OCI-LY1 (cell line): Measurements from ENCODE around the gene SAFB.

ENCODE experiments used
- H2AFZ ChIP-seq: fragments of 200-600 bp; sonication (generic), shearing (Covaris generic); 2 replicates; pipeline ENCODE4 v1.6.0; 2014; ENCODE audit warnings: antibody characterized with exemption, mild to moderate bottlenecking, low read length
- H3F3A ChIP-seq: fragments of 200-600 bp; sonication (generic), shearing (Covaris generic); 2 replicates; pipeline ENCODE4 v1.6.0; 2014; ENCODE audit warnings: mild to moderate bottlenecking, antibody characterized with exemption, low read length, moderate library complexity; ENCODE audit not compliant: insufficient read depth
- H3K27ac ChIP-seq: fragments of 200-600 bp; sonication (generic); 2 replicates; pipeline ENCODE4 v1.5.1; 2014; ENCODE audit warnings: low read length, mixed run types, mild to moderate bottlenecking, low read depth; ENCODE audit not compliant: poor library complexity, severe bottlenecking
- H3K27me3 ChIP-seq: fragments of 200-600 bp; sonication (generic); 2 replicates; pipeline ENCODE4 v1.6.0; 2014; ENCODE audit warnings: antibody characterized with exemption, mild to moderate bottlenecking, low read length, moderate library complexity; ENCODE audit not compliant: insufficient read depth
- H3K36me3 ChIP-seq: fragments of 200-600 bp; sonication (generic); 2 replicates; pipeline ENCODE4 v1.6.1; 2014; ENCODE audit warnings: mild to moderate bottlenecking, antibody characterized with exemption, low read length, moderate library complexity, mixed read lengths; ENCODE audit not compliant: insufficient read depth
- H3K4me1 ChIP-seq: fragments of 200-600 bp; sonication (generic); 2 replicates; pipeline ENCODE4 v1.5.1; 2014; ENCODE audit warnings: mild to moderate bottlenecking, low read length, moderate library complexity; ENCODE audit not compliant: insufficient read depth, severe bottlenecking
- H3K4me2 ChIP-seq: fragments of 200-600 bp; sonication (generic), shearing (Covaris generic); 2 replicates; pipeline ENCODE4 v1.6.1; 2014; ENCODE audit warnings: low read length
- H3K4me3 ChIP-seq: fragments of 200-600 bp; sonication (generic); 2 replicates; pipeline ENCODE4 v1.5.1; 2014; ENCODE audit warnings: low read length, low read depth, mild to moderate bottlenecking, mixed read lengths; ENCODE audit not compliant: poor library complexity, severe bottlenecking
- H3K79me2 ChIP-seq: fragments of 200-600 bp; shearing (Covaris generic); 2 replicates; pipeline ENCODE4 v1.6.1; 2016; ENCODE audit warnings: mixed run types, low read length, mixed read lengths; ENCODE audit not compliant: insufficient read depth
- H3K9ac ChIP-seq: fragments of 200-600 bp; sonication (generic), shearing (Covaris generic); 2 replicates; pipeline ENCODE4 v1.6.1; 2014; ENCODE audit warnings: mild to moderate bottlenecking, low read length, mixed read lengths
- H3K9me2 ChIP-seq: fragments of 200-600 bp; sonication (generic), shearing (Covaris generic); 2 replicates; pipeline ENCODE4 v1.6.1; 2014; ENCODE audit warnings: low read depth, mild to moderate bottlenecking, low read length, mixed read lengths
- H3K9me3 ChIP-seq: fragments of 200-600 bp; shearing (Covaris generic); 2 replicates; pipeline ENCODE4 v1.6.1; 2014; ENCODE audit warnings: low read length, mixed read lengths
- H4K20me1 ChIP-seq: fragments of 200-600 bp; sonication (generic), shearing (Covaris generic); 2 replicates; pipeline ENCODE4 v1.6.0; 2016; ENCODE audit warnings: mild to moderate bottlenecking, low read length; ENCODE audit not compliant: insufficient read depth
- EZH2 ChIP-seq: fragments of 200-600 bp; sonication (generic), shearing (Covaris generic); IDR thresholded peaks from 2 replicates; pipeline ENCODE4 v1.8.0; 2017; ENCODE audit warnings: borderline replicate concordance, mixed run types, mild to moderate bottlenecking, antibody characterized with exemption, low read length, moderate library complexity, mixed read lengths
- TF ChIP-seq, protein P1 (sequence below): fragments of 200-600 bp; sonication (generic), shearing (Covaris generic); IDR thresholded peaks from 2 replicates; pipeline ENCODE4 v1.5.1; 2017; ENCODE audit warnings: mild to moderate bottlenecking, antibody characterized with exemption, low read length, moderate library complexity, mixed read lengths

SAFB gene

DNA sequence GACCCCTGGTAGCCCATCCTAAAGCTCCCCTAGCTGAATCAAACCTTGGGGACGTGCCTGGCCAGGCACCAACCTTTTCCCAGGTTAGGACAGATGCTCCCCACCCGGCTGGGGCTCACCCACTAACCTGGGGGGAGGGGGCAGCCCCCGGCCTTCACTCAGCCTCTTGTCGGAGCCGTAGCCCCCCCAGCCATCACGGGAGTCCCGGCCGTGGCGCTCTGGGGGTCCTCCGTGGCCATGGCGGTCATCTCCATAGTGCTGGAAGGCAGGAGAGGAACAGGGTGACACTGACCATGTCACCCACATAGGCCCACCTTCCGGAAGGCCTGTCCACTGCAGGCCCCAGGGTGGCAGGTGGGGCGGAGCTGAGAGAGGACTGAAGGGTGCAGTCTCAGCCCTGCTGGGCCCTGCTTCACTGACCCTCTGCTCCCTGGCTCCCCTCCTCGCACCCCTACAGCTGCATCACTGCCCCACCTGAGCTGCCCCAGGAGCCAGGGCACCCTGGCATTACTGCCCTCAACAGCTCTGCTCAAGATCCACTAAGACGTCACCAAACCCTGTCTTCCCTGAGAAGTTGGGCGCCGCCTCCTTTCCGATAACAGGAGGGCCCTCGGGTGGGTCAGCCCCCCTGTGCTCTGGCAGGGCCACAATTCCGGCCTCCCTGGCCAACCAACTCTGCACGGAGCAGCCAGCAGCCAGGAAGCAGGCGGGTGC lies 32.6 kb upstream of the SAFB start:
- no peak for TF ChIP-seq EZH2
- TF ChIP-seq, protein P1, sequence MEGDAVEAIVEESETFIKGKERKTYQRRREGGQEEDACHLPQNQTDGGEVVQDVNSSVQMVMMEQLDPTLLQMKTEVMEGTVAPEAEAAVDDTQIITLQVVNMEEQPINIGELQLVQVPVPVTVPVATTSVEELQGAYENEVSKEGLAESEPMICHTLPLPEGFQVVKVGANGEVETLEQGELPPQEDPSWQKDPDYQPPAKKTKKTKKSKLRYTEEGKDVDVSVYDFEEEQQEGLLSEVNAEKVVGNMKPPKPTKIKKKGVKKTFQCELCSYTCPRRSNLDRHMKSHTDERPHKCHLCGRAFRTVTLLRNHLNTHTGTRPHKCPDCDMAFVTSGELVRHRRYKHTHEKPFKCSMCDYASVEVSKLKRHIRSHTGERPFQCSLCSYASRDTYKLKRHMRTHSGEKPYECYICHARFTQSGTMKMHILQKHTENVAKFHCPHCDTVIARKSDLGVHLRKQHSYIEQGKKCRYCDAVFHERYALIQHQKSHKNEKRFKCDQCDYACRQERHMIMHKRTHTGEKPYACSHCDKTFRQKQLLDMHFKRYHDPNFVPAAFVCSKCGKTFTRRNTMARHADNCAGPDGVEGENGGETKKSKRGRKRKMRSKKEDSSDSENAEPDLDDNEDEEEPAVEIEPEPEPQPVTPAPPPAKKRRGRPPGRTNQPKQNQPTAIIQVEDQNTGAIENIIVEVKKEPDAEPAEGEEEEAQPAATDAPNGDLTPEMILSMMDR = no peak
- no peaks in the 10 kb centered on the region for H3K9me3 ChIP-seq
- no peaks in the 10 kb centered on the region for H4K20me1 ChIP-seq
- no peak overlapping the region for H3K4me3 ChIP-seq
- no peaks in the 10 kb centered on the region for H3K27me3 ChIP-seq
- H3K4me1 ChIP-seq = no peaks in the 10 kb centered on the region
- no peaks in the 10 kb centered on the region for H3K9me2 ChIP-seq
- no peak overlapping the region for H2AFZ ChIP-seq
- H3K4me2 ChIP-seq = no peak overlapping the region
- no peak overlapping the region for H3K9ac ChIP-seq
- H3K27ac ChIP-seq = no peak overlapping the region
- no peaks in the 10 kb centered on the region for H3K79me2 ChIP-seq
- H3K36me3 ChIP-seq = peaks cover 93% of the 10 kb centered on the region
- H3F3A ChIP-seq = no peaks in the 10 kb centered on the region

DNA sequence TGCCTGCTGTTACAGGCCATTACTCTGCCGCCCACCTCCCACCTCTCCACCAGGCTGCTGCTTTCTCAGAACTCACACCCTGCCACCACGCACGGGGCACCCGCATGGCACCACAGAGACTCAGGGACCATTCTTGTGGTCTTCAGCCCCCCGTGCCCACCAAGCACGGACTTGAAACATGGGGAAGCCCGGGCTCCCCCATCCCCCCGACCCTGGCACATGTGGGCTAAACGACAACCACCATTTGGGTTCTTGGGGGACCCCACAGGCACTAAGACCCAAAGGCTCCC lies 32.1 kb upstream of the SAFB start:
- no peak overlapping the region for H2AFZ ChIP-seq
- TF ChIP-seq, protein P1 = no peak
- TF ChIP-seq EZH2 = no peak
- H3K79me2 ChIP-seq = no peaks in the 10 kb centered on the region
- no peak overlapping the region for H3K9ac ChIP-seq
- no peaks in the 10 kb centered on the region for H4K20me1 ChIP-seq
- H3K4me2 ChIP-seq = no peak overlapping the region
- H3K4me3 ChIP-seq = no peak overlapping the region
- no peak overlapping the region for H3K27ac ChIP-seq
- H3K36me3 ChIP-seq = peaks cover 97% of the 10 kb centered on the region
- no peaks in the 10 kb centered on the region for H3F3A ChIP-seq
- no peaks in the 10 kb centered on the region for H3K9me2 ChIP-seq
- H3K4me1 ChIP-seq = no peaks in the 10 kb centered on the region
- no peaks in the 10 kb centered on the region for H3K9me3 ChIP-seq
- H3K27me3 ChIP-seq = no peaks in the 10 kb centered on the region

GRCh38 chr19:5591476-5591875 lies 31.4 kb upstream of the SAFB start:
- no peaks in the 10 kb centered on the region for H3K4me1 ChIP-seq

More at GRCh38 chr19:5591476-5591875, 31.4 kb upstream of the SAFB start:
- TF ChIP-seq EZH2 = no peak
- TF ChIP-seq, protein P1 = no peak
- Histone ChIP-seq H3K4me2 (no peak overlapping the region), H3K27ac (no peak overlapping the region), H3K9ac (no peak overlapping the region), H3K9me3 (no peaks in the 10 kb centered on the region), H3K4me3 (no peak overlapping the region), H3K36me3 (peaks cover 98% of the 10 kb centered on the region), H3K27me3 (no peaks in the 10 kb centered on the region), H3F3A (no peaks in the 10 kb centered on the region), H4K20me1 (no peaks in the 10 kb centered on the region), H2AFZ (no peak overlapping the region), H3K9me2 (no peaks in the 10 kb centered on the region), H3K79me2 (no peaks in the 10 kb centered on the region)
